Skin epidermis (tissue), 12 donors: ENCODE measurements around the gene SMCO4.
"Not testable (repeated sequence)": the region's sequence is repeated elsewhere in the genome, so short reads cannot be mapped to it uniquely, and the experiment has no call there.

Experiments
- H3K27ac ChIP-seq, 21 experiments: fragments of 200-600 bp; sonication (generic) in 11 of 21; one replicate each; pipeline ENCODE4 v1.5.0; 2020; ENCODE audit warnings: mild to moderate bottlenecking in 3 of 21, inconsistent platforms in 2 of 21, moderate library complexity in 2 of 21
- H3K4me3 ChIP-seq, 7 experiments: fragments of 200-600 bp; sonication (generic) in 2 of 7; one replicate each; pipeline ENCODE4 v1.5.0; 2020; ENCODE audit warnings: inconsistent platforms in 2 of 7, mild to moderate bottlenecking in 2 of 7, moderate library complexity in 1 of 7

SMCO4 gene

DNA sequence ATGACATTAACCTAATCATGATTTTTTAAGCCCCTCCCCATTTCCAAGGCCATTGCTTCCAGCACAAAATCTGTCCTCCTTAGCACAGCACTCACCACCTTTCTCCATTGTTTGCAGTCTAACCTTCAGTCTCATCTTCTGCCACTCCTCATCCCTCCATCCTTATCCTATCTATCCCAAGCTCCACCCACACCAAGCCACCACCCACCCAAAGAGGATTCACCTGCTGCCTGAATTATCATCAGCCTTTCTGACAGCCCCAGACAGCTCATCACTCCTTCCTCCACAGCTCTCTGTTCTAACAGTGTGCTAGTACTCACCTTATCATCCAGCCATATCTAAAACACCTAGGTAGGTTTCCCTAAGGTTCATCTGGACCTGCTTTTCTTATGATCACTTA is 20.7 kb upstream of the SMCO4 start:
- Histone ChIP-seq H3K4me3 (no peak overlapping the region), H3K27ac (no peak overlapping the region)

DNA sequence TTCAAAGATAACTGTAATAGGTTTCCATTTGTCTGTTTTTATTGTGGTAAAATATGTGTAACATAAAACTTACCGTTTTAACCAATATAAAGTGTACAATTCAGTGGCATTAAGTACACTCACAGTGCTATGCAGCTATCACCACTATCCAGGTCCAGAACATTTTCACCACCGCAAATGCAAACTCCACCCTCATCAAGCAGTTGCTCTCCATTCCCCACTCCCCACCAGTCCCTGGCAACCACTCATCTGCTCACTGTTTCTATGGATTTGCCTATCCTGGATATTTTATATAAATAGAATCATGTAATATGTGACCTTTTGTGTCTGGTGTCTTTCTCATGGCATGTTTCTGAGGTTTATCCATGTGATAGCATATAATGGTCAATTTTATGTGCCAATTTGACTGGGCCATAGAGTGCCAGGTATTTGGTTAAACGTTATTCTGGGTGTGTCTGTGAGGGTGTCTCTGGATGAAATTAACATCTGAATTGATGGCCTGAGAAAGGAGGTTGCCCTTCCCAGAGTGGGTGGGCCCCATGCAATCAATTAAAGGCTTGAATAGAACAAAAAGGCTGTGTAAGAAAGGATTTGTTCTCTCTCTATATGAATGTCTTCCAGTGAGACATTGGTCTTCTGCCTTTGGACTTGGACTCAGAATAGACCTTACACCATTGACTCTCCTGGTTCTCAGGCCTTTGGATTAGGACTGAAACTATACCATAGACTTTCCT is 17.2 kb upstream of the SMCO4 start:
- no peak overlapping the region for H3K4me3 ChIP-seq
- H3K27ac ChIP-seq = no peak overlapping the region

DNA sequence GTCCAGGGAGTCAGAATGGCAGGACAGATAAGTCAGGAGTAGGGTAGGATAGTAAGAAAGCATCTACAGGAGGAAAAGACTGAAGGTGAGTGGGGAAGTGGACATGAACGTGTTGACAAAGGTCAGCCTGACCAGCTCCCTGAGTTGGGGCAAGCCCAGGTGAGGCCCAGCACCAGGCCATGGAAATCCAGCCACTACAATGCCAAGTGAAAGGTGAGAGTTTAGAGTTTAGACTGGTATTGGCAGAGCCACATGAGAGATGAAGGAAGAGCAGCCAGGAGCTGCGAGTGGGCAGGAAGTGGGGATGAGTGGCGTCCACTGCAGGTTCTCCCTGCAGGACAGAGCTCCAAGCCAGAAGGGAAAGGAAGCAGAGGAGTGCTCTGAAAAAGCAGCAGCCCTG is 16.5 kb upstream of the SMCO4 start:
- H3K4me3 ChIP-seq = no peak overlapping the region
- H3K27ac ChIP-seq = no peak overlapping the region

GRCh38 chr11:93552874-93553273 is 9.7 kb upstream of the SMCO4 start:
- H3K4me3 ChIP-seq = no peak overlapping the region
- no peak overlapping the region for H3K27ac ChIP-seq

DNA sequence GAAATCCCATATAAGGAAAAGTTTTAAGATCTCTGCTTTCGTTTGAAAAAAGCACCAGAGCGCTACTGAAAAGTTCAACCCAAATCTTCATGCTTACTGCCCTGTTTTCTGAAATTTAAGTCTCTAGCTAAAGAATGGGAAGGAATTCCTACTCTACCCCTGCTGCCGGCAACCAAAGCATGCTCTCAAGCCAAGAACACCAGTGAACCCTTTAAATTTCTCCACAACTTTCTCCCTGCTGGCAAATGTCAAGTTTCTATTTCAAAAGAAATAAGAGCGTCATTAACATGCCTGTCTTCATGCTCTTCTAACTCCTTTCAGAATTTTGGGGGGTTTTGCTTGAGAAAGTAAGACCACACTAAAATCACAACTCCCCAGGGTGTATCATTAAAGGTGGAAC is 6.8 kb upstream of the SMCO4 start:
- no peak overlapping the region for H3K27ac ChIP-seq

GRCh38 chr11:93548679-93549319 is 5.6 kb upstream of the SMCO4 start:
- H3K4me3 ChIP-seq = no peak overlapping the region
- H3K27ac ChIP-seq = no peak overlapping the region

More for the DNA sequence above, 6.8 kb upstream of the SMCO4 start:
- no peak overlapping the region for H3K4me3 ChIP-seq

GRCh38 chr11:93547773-93548172 is 4.6 kb upstream of the SMCO4 start:
- Histone ChIP-seq H3K27ac (no peak overlapping the region), H3K4me3 (no peak overlapping the region)

DNA sequence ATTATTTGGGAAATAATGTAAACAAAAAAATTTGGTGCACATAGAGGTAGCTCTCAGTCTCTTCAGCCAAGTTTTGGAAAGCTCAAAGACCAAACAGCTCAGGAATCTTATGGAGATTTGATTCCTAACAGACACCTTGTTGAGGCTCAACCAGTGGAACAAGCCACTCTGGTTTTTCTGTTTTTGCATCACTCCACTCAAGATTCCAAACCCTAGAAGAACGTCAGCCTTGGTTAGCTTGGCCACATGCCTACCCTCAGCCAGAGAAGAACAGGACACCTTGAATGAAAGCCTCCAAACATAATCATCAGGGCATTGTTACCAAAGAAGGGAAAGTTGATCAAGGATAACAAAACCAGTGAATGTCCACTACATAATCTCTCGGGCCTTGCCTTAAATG is 3.8 kb upstream of the SMCO4 start:
- H3K4me3 ChIP-seq = no peak overlapping the region
- no peak overlapping the region for H3K27ac ChIP-seq

- Histone ChIP-seq H3K27ac (no peak overlapping the region), H3K4me3 (no peak overlapping the region)
These were observed 2.4 kb upstream of the SMCO4 start for GRCh38 chr11:93545566-93545965.

- H3K27ac ChIP-seq = peak overlapping the region; percentile 38 to 94 (median 88)
- peak overlapping the region; percentile 45 to 88 (median 64) for H3K4me3 ChIP-seq
These were observed 371 bp downstream of the SMCO4 start for GRCh38 chr11:93542811-93543229.

- H3K27ac ChIP-seq = peak overlapping the region; percentile 38 to 94 (median 88)
- H3K4me3 ChIP-seq = peak overlapping the region; percentile 45 to 88 (median 64)
These were observed 1.0 kb downstream of the SMCO4 start for GRCh38 chr11:93541884-93542810.

DNA sequence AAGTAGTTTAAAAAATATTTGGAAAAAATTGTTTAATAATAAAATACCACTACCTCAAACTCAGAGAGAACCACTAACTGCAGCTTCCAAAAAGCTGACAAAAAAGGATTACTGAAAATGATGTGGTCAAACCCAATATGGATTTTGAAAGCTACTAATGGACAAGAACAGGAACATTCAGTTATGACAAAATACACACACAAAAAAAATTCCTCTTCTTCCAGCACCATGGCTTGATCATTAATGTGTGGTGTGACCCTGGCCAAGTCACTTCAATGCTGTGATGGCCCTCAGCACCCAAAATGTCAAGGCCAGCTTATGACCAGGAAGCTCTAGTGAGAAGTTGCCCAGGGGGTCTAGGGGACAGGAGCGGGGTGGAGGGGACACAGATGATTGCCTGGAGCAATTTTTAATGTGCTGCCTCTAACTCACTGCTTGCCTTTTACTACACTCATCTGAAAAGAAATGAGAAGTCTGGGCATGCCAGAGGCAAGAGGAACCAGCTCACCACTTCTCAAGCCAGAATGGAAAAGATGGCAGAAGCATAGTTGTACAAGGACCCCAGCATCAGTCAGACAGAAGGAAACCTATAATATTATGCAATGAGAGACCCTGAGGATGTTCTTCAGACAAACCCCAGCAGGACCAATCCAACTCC is 2.2 kb downstream of the SMCO4 start:
- H3K27ac ChIP-seq = peak overlapping the region in 5 of 21 experiments; percentile 47 to 92 (median 86)
- H3K4me3 ChIP-seq = no peak overlapping the region

- Histone ChIP-seq H3K27ac (peak overlapping the region in 2 of 21 experiments; percentile 20 to 48), H3K4me3 (no peak overlapping the region)
These were observed 2.9 kb downstream of the SMCO4 start for GRCh38 chr11:93540337-93540736.

GRCh38 chr11:93537767-93538261 is 5.4 kb downstream of the SMCO4 start:
- peak overlapping the region in 8 of 21 experiments; percentile 4 to 48 (median 18) for H3K27ac ChIP-seq

GRCh38 chr11:93537049-93537448 is 6.1 kb downstream of the SMCO4 start:
- H3K4me3 ChIP-seq = no peak overlapping the region
- H3K27ac ChIP-seq = peak overlapping the region in 8 of 21 experiments; percentile 3 to 48 (median 18)

More at GRCh38 chr11:93537767-93538261, 5.4 kb downstream of the SMCO4 start:
- no peak overlapping the region for H3K4me3 ChIP-seq

GRCh38 chr11:93536101-93536861 is 6.9 kb downstream of the SMCO4 start:
- Histone ChIP-seq H3K27ac (peak overlapping the region in 1 of 21 experiments; percentile 14), H3K4me3 (no peak overlapping the region)

- not testable (repeated sequence) for H3K4me3 ChIP-seq, H3K27ac ChIP-seq
These were observed 7.6 kb downstream of the SMCO4 start for GRCh38 chr11:93535578-93535977.

GRCh38 chr11:93532806-93533205 is 10.4 kb downstream of the SMCO4 start:
- Histone ChIP-seq H3K4me3 (no peak overlapping the region), H3K27ac (no peak overlapping the region)

DNA sequence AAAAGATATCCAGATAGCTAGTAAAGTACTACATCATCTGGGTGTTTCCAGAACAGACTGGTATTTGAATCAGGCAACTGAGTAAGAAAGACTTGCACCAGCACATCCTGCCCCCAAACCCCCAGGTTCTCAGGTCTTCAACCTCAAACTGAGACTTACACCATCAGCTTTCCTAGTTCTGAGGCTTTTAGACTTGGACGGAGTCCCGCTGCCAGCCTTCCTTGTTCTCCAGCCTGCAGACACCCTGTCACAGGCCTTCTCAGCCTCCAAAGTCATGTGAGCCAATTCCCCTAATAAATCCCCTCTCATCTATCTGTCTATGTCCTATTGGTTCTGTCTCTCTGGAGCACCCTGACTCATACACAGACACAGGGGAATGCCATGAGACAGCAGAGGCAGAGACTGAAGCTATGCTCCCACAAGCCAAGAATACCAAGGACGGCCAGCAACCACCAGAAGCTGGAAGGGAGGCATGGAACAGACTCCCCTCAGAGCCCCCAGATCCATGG is 10.9 kb downstream of the SMCO4 start:
- Histone ChIP-seq H3K27ac (no peak overlapping the region), H3K4me3 (no peak overlapping the region)
